GM12878 (cell line): Measurements from ENCODE around the gene GRIN2A.

ENCODE experiments used
- CTCF ChIP-seq, 3 experiments: IDR thresholded peaks in 2 of 3; conservative IDR thresholded peaks in 1 of 3; 2 replicates each; pipeline ENCODE4 v1.5.1; 2011; ENCODE audit warnings: low read depth in 3 of 3, low read length in 3 of 3, mild to moderate bottlenecking in 3 of 3, control low read depth in 2 of 3, moderate library complexity in 2 of 3, inconsistent platforms in 1 of 3, mixed read lengths in 1 of 3; ENCODE audit not compliant: control insufficient read depth in 2 of 3, insufficient read depth in 1 of 3; ENCODE audit errors: extremely low read depth in 1 of 3
- JUND ChIP-seq: IDR thresholded peaks from 2 replicates; pipeline ENCODE4 v1.6.1; 2012; ENCODE audit warnings: low read depth, mild to moderate bottlenecking, low read length, improper control_type of control experiment, moderate library complexity
- POLR2AphosphoS5 ChIP-seq: IDR thresholded peaks from 2 replicates; pipeline ENCODE4 v1.6.1; 2011; ENCODE audit warnings: mild to moderate bottlenecking, low read length, inconsistent platforms

GRCh38 chr16:10097271-10097670 is 85.0 kb downstream of the GRIN2A start:
- no peak for TF ChIP-seq JUND
- TF ChIP-seq POLR2AphosphoS5, result no peak
- TF ChIP-seq CTCF (IDR thresholded peaks at IDR 0.05 in 2 of 3, conservative IDR thresholded peaks at IDR 0.05 in 1 of 3; ENCODE audit: control insufficient read depth in 2 of 3, extremely low read depth in 1 of 3, insufficient read depth in 1 of 3, low read depth in 3 of 3, low read length in 3 of 3), result no peak
